ENCODE results near the gene BMPER.

Gene BMPER

DNA sequence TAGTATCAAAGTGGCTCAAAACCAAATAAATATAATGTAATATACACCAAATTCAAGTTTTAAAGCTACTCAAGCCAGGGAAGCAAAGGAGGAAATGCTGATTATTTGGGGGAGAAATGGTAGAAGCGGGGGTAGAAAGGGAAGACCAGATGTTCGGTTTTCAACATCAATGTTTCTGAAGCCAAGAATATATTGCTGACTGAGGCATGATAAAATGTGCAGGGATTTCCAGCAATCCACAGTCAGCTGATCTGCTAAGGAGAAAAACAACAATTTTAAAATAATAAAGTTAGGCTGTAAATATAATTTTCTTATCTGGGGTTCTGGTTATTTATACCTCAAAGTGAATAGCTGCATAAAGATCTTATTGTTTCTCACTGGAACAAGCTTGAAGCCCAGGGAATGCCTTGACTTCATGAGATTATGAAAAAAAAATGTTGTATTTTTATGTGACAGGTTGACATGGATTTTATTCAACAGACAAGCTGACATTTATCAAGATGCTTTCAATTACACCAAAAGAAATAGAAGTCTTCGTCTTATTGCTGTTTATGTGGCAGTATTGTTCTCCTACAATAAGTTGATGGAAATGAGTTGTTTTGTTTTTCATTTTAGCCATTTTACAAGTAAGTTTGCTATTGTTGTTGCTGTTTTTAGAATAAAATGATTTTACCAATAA, 28.6 kb upstream of the BMPER start:
- Histone ChIP-seq H3K27me3 (ENCODE audit: control insufficient read depth in 2 of 2, insufficient read depth in 2 of 2, low read length in 2 of 2) (no peaks in the 10 kb centered on the region), H3K36me3 (ENCODE audit: control insufficient read depth in 2 of 2, insufficient read depth in 2 of 2, low read length in 2 of 2) (no peaks in the 10 kb centered on the region), H3K27ac (ENCODE audit: low read depth in 2 of 2, low read length in 2 of 2) (no peak overlapping the region), H3K4me1 (ENCODE audit: control insufficient read depth in 2 of 2, insufficient read depth in 2 of 2, low read length in 2 of 2) (no peaks in the 10 kb centered on the region), H3K9me3 (ENCODE audit: control insufficient read depth in 2 of 2, low read length in 2 of 2) (no peaks in the 10 kb centered on the region), H3K9ac (ENCODE audit: low read depth in 1 of 2, low read length in 2 of 2) (no peak overlapping the region), H3K4me3 (ENCODE audit: low read length in 2 of 2) (no peak overlapping the region)

DNA sequence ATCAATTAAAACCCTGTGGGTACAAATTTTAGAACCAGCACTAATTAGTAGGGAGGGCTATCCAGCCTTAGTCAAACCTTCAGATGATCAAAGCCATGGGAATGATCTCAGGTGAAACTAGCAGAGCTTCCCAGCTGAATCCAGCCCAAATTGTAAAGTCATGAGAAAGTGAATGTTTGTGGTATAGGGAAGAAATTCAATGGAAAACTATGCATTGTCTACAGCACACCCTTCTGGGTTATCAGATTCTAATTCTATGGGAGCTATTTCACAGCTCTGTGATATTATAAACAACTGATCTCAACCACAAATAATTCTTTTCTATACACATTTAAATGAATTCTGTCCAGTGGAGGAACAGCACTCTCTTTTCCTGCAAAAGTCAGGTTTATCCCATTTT, 24.6 kb upstream of the BMPER start:
- no peaks in the 10 kb centered on the region for H3K36me3 ChIP-seq (ENCODE audit: control insufficient read depth in 2 of 2, insufficient read depth in 2 of 2, low read length in 2 of 2)
- no peaks in the 10 kb centered on the region for H3K27me3 ChIP-seq (ENCODE audit: control insufficient read depth in 2 of 2, insufficient read depth in 2 of 2, low read length in 2 of 2)
- H3K27ac ChIP-seq (ENCODE audit: low read depth in 2 of 2, low read length in 2 of 2): no peak overlapping the region
- H3K9ac ChIP-seq (ENCODE audit: low read depth in 1 of 2, low read length in 2 of 2): no peak overlapping the region
- H3K4me3 ChIP-seq (ENCODE audit: low read length in 2 of 2): no peak overlapping the region
- H3K4me1 ChIP-seq (ENCODE audit: control insufficient read depth in 2 of 2, insufficient read depth in 2 of 2, low read length in 2 of 2): no peaks in the 10 kb centered on the region
- H3K9me3 ChIP-seq (ENCODE audit: control insufficient read depth in 2 of 2, low read length in 2 of 2): no peaks in the 10 kb centered on the region

DNA sequence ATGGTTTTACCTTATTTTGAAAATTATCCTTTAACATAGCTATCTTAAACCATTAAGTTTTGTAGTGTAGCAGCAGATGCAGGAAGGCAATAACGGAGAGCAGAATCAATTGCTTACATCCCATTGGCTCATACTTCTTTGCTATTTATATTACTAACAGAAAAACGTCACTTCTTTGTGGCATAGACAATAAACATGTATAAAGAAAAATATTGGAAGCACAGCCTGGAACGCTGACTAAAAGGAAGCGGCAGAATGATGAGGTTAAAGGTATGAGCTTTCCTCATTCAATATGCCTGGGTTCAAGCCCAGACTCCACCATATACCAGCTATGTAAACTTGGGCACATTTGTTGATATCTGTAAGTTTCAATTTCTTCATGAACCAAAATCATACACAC, 24.0 kb upstream of the BMPER start:
- Histone ChIP-seq H3K9ac (ENCODE audit: low read depth in 1 of 2, low read length in 2 of 2) (no peak overlapping the region), H3K4me1 (ENCODE audit: control insufficient read depth in 2 of 2, insufficient read depth in 2 of 2, low read length in 2 of 2) (no peaks in the 10 kb centered on the region), H3K27ac (ENCODE audit: low read depth in 2 of 2, low read length in 2 of 2) (no peak overlapping the region), H3K9me3 (ENCODE audit: control insufficient read depth in 2 of 2, low read length in 2 of 2) (no peaks in the 10 kb centered on the region), H3K27me3 (ENCODE audit: control insufficient read depth in 2 of 2, insufficient read depth in 2 of 2, low read length in 2 of 2) (no peaks in the 10 kb centered on the region), H3K4me3 (ENCODE audit: low read length in 2 of 2) (no peak overlapping the region), H3K36me3 (ENCODE audit: control insufficient read depth in 2 of 2, insufficient read depth in 2 of 2, low read length in 2 of 2) (no peaks in the 10 kb centered on the region)

DNA sequence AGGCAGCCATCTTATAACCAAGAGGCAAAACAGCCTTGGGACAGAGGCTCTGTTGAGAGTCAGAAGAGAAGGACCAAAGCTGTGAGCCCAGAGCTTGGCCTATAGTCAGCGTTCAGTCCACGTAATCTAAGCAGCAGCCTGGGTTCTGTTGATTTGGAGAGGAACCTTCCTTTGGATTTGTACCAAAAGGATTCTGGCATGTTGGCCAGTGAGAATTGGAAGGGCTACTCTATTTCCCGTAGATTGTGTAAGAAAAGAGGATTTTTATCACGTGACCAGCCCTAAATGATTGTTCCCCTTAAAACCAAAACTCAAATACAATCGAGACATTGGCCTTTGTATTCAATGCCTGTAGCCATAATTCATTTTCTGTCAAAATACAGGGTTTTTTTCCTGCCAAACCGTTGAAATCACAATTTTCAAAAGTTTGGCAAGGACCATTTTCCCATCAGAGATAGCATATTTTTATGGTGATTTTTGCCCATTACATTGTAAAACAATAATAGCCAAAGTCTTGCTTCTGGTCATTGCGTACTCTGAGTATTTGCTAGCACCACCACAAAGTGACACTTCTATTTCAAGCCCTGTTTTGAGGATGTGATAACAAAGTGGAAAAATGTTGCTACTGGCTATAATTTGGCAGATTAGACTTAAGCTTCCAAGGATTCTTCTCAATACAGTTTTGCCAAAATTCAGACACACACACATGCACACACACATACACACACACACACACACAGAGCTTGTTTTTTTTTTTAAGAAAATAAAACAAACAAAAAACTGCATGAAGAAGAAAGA, 23.1 kb upstream of the BMPER start:
- no peaks in the 10 kb centered on the region for H3K36me3 ChIP-seq (ENCODE audit: control insufficient read depth in 2 of 2, insufficient read depth in 2 of 2, low read length in 2 of 2)
- no peaks in the 10 kb centered on the region for H3K27me3 ChIP-seq (ENCODE audit: control insufficient read depth in 2 of 2, insufficient read depth in 2 of 2, low read length in 2 of 2)
- no peak overlapping the region for H3K4me3 ChIP-seq (ENCODE audit: low read length in 2 of 2)
- no peaks in the 10 kb centered on the region for H3K4me1 ChIP-seq (ENCODE audit: control insufficient read depth in 2 of 2, insufficient read depth in 2 of 2, low read length in 2 of 2)
- H3K9ac ChIP-seq (ENCODE audit: low read depth in 1 of 2, low read length in 2 of 2): no peak overlapping the region
- no peak overlapping the region for H3K27ac ChIP-seq (ENCODE audit: low read depth in 2 of 2, low read length in 2 of 2)
- H3K9me3 ChIP-seq (ENCODE audit: control insufficient read depth in 2 of 2, low read length in 2 of 2): no peaks in the 10 kb centered on the region

DNA sequence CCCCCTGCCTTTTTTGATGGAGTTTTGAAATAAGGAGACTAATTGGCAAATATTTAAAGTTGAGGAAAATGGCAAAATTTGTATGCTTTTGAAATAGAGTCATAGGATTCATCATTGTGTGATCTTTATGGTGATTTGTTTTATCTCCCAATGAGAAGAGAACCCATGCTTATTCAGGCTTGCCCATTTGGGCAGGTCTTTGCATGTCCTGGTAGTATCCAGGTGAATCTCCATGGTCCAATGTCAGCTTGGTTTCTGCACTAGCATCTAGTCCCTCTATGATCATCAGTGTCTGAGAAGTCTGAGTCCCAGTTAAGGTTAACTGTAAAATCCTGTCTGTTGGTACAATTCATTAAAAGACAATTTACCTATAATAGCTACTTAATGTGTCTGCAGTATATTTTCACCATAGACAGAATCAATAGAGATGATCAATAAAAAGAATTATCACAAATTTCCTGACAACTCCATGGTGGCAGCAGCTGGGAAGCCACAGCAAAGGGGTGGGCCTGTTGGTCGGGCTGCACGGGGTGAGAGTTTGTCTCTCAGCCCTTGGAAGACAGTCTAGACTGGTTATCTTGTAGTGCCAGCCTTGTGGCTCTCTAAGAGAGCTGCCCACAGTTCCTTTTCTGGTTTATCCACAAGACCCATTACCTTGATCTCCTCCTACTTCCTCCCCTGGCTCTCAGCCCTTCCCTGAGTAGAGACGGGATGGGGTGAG, 22.2 kb upstream of the BMPER start:
- H3K9me3 ChIP-seq (ENCODE audit: control insufficient read depth in 2 of 2, low read length in 2 of 2): no peaks in the 10 kb centered on the region
- H3K27me3 ChIP-seq (ENCODE audit: control insufficient read depth in 2 of 2, insufficient read depth in 2 of 2, low read length in 2 of 2): no peaks in the 10 kb centered on the region
- no peak overlapping the region for H3K27ac ChIP-seq (ENCODE audit: low read depth in 2 of 2, low read length in 2 of 2)
- H3K4me3 ChIP-seq (ENCODE audit: low read length in 2 of 2): no peak overlapping the region
- H3K36me3 ChIP-seq (ENCODE audit: control insufficient read depth in 2 of 2, insufficient read depth in 2 of 2, low read length in 2 of 2): no peaks in the 10 kb centered on the region
- H3K4me1 ChIP-seq (ENCODE audit: control insufficient read depth in 2 of 2, insufficient read depth in 2 of 2, low read length in 2 of 2): no peaks in the 10 kb centered on the region
- H3K9ac ChIP-seq (ENCODE audit: low read depth in 1 of 2, low read length in 2 of 2): no peak overlapping the region

DNA sequence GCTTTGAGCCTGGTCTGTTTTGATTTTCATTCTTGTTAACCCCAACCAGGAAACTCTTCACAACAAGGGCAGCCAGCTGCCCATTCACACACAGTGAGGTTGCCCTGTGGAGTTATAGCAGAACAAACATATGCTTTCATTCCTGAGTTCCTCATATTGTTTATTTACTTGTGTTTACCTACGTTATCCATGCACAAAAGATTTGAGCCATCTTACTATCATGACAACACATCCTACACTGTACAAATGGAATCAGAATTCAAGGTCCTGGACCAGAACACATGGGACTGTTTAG, 21.7 kb upstream of the BMPER start:
- H3K27ac ChIP-seq (ENCODE audit: low read depth in 2 of 2, low read length in 2 of 2): no peak overlapping the region

DNA sequence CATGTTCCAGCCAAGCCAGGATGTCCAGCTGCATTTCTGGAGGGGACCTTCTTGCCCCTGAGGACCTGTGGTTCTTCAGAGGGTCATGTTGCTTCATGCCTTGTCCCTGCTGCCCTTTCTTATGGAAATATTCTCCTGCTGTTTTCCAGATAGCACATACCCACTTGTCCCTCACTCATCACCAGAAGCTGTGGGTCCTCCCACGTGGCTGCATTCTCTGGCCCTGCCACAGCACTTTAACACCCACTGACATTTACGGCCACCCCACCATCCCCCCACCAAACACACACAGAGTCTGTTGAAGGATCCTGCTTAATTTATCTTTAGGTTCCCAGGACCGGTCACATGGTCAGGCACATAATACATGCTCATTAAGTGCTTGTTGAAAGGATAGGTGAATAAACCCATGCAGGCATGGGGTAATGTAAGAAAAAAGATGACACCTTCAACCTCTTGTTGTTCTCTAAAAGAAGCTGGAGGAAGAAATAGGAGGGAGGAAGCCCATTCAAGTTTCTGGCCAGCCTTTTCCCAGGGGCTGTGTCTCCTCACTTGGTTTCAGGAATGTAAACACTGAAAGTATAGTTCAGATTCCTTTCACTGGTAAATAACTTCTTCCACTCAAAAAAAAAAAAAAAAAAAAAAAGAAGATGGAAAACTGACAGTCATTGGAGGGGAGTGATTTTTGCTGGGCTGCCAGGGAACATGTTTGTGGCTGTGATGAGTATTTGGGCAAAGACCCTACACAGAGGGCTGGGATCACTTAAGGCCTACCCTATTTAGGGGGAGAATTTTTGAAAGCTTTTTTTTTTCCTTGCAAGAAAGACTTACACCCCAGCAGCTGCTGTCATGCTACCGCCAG, 19.8 kb upstream of the BMPER start:
- Histone ChIP-seq H3K27ac (ENCODE audit: low read depth in 2 of 2, low read length in 2 of 2) (no peak overlapping the region), H3K9ac (ENCODE audit: low read depth in 1 of 2, low read length in 2 of 2) (no peak overlapping the region), H3K4me3 (ENCODE audit: low read length in 2 of 2) (no peak overlapping the region), H3K27me3 (ENCODE audit: control insufficient read depth in 2 of 2, insufficient read depth in 2 of 2, low read length in 2 of 2) (no peaks in the 10 kb centered on the region), H3K36me3 (ENCODE audit: control insufficient read depth in 2 of 2, insufficient read depth in 2 of 2, low read length in 2 of 2) (no peaks in the 10 kb centered on the region), H3K4me1 (ENCODE audit: control insufficient read depth in 2 of 2, insufficient read depth in 2 of 2, low read length in 2 of 2) (no peaks in the 10 kb centered on the region), H3K9me3 (ENCODE audit: control insufficient read depth in 2 of 2, low read length in 2 of 2) (no peaks in the 10 kb centered on the region)

More for the DNA sequence above, 21.7 kb upstream of the BMPER start:
- Histone ChIP-seq H3K9ac (ENCODE audit: low read depth in 1 of 2, low read length in 2 of 2) (no peak overlapping the region), H3K9me3 (ENCODE audit: control insufficient read depth in 2 of 2, low read length in 2 of 2) (no peaks in the 10 kb centered on the region), H3K4me1 (ENCODE audit: control insufficient read depth in 2 of 2, insufficient read depth in 2 of 2, low read length in 2 of 2) (no peaks in the 10 kb centered on the region), H3K36me3 (ENCODE audit: control insufficient read depth in 2 of 2, insufficient read depth in 2 of 2, low read length in 2 of 2) (no peaks in the 10 kb centered on the region), H3K27me3 (ENCODE audit: control insufficient read depth in 2 of 2, insufficient read depth in 2 of 2, low read length in 2 of 2) (no peaks in the 10 kb centered on the region), H3K4me3 (ENCODE audit: low read length in 2 of 2) (no peak overlapping the region)

DNA sequence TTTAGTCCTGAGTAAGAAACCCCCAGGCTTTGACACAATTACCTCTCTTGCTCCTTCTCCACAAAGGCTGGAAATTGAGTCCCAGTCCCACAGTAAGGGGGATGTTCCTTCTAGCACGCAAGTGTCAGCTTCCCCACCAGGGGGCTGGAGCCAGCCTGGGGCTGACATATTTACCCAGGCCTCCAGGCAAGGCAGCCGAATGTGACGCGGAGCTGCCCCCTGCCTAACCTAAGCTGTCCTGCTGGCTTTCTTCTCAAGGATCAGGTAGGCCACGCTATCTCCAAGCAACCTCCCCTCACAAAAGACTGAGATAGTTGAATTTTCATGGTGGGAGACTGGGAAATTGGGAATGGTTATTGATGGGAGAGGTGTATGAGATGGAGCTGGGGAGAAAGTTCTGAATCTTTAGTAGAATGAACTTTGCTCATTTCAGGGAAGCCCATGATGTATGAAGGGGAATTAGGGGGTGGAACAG, 19.2 kb upstream of the BMPER start:
- Histone ChIP-seq H3K27ac (ENCODE audit: low read depth in 2 of 2, low read length in 2 of 2) (no peak overlapping the region), H3K9ac (ENCODE audit: low read depth in 1 of 2, low read length in 2 of 2) (no peak overlapping the region), H3K36me3 (ENCODE audit: control insufficient read depth in 2 of 2, insufficient read depth in 2 of 2, low read length in 2 of 2) (no peaks in the 10 kb centered on the region), H3K4me1 (ENCODE audit: control insufficient read depth in 2 of 2, insufficient read depth in 2 of 2, low read length in 2 of 2) (no peaks in the 10 kb centered on the region), H3K9me3 (ENCODE audit: control insufficient read depth in 2 of 2, low read length in 2 of 2) (no peaks in the 10 kb centered on the region), H3K4me3 (ENCODE audit: low read length in 2 of 2) (no peak overlapping the region), H3K27me3 (ENCODE audit: control insufficient read depth in 2 of 2, insufficient read depth in 2 of 2, low read length in 2 of 2) (no peaks in the 10 kb centered on the region)

DNA sequence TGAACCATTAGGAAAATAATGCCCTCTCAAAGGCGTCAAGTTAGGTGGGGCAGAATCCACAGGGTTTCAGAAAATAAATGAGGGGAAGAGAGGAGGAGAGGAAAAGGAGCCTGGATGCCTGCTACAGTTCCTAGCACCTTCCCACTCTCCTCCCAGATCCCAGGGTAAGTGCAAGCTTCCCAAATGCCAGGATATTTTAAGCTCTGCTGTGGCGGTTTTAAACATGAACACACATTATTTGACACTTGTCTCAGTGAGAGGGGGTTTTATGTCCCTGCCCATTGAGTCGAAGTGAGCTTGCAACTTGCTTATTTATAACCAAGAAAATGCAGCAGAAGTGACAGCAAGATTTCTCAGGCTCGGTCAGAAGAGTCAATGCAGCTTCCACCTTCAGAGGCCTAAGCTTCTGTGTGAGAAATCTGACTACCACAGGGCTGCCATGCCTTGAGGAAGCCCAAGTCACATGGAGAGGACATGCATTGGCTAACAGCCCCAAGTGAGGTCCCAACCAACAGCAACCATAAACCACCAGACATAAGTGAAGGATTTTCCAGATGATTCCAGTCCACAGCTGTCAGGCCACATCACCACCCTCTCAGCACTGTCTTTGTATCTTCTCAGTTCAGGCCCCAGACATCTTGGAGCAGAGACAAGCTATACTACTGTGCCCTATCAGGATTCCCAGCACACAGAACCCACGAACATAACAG, 17.9 kb upstream of the BMPER start:
- H3K27ac ChIP-seq (ENCODE audit: low read depth in 2 of 2, low read length in 2 of 2): no peak overlapping the region
- H3K36me3 ChIP-seq (ENCODE audit: control insufficient read depth in 2 of 2, insufficient read depth in 2 of 2, low read length in 2 of 2): no peaks in the 10 kb centered on the region
- no peak overlapping the region for H3K4me3 ChIP-seq (ENCODE audit: low read length in 2 of 2)
- no peaks in the 10 kb centered on the region for H3K9me3 ChIP-seq (ENCODE audit: control insufficient read depth in 2 of 2, low read length in 2 of 2)
- no peak overlapping the region for H3K9ac ChIP-seq (ENCODE audit: low read depth in 1 of 2, low read length in 2 of 2)
- no peaks in the 10 kb centered on the region for H3K4me1 ChIP-seq (ENCODE audit: control insufficient read depth in 2 of 2, insufficient read depth in 2 of 2, low read length in 2 of 2)
- no peaks in the 10 kb centered on the region for H3K27me3 ChIP-seq (ENCODE audit: control insufficient read depth in 2 of 2, insufficient read depth in 2 of 2, low read length in 2 of 2)
